A673 (cell line): ENCODE results near the gene CHRM2. TPM values are rescaled to one million over a fixed set of nuclear protein-coding genes. Genes with fewer than 3 reads are reported as not detected.

Experiments used
- BruUV-seq: library from RNA; stranded (reverse); fragments of 400-500 nt; replicated peaks from 2 replicates; lab custom pipeline; 2021; lab: Mats Ljungman, UMichigan
- CTCF ChIA-PET: fragments of 300-600 bp; sonication (Branson Sonifier 250); formaldehyde crosslinking; loops from one replicate; lab custom pipeline; 2022; ENCODE audit warnings: antibody characterized with exemption; lab: Charles Lee
- POLR2A ChIA-PET: fragments of 300-600 bp; sonication (Branson Sonifier 250); formaldehyde crosslinking; loops from one replicate; lab custom pipeline; 2022; ENCODE audit warnings: antibody characterized with exemption; ENCODE audit not compliant: low non-redundant PET; lab: Charles Lee
- DNase-seq: peaks from one replicate; pipeline ENCODE4 v3.0.0-alpha.2; 2015; ENCODE audit warnings: low spot score
- H3K27ac ChIP-seq: fragments of 200-600 bp; sonication (generic); 2 replicates; pipeline ENCODE4 v1.5.1; 2016; ENCODE audit warnings: mixed run types, low read depth, mild to moderate bottlenecking, mixed read lengths, antibody characterized with exemption, low read length; ENCODE audit not compliant: poor library complexity, severe bottlenecking
- H3K27me3 ChIP-seq: fragments of 200-600 bp; sonication (generic); replicated peaks from 2 replicates; pipeline ENCODE4 v1.6.1; 2017; ENCODE audit warnings: mixed run types, low read depth, mild to moderate bottlenecking, mixed read lengths, antibody characterized with exemption, low read length; ENCODE audit not compliant: insufficient read depth, poor library complexity
- H3K36me3 ChIP-seq: fragments of 200-600 bp; sonication (generic); 2 replicates; pipeline ENCODE4 v1.6.1; 2016; ENCODE audit warnings: mixed run types, mild to moderate bottlenecking, mixed read lengths, antibody characterized with exemption, low read length; ENCODE audit not compliant: insufficient read depth, poor library complexity, severe bottlenecking
- H3K4me1 ChIP-seq: fragments of 200-600 bp; sonication (generic); 2 replicates; pipeline ENCODE4 v1.6.1; 2017; ENCODE audit warnings: mixed run types, mild to moderate bottlenecking, mixed read lengths, antibody characterized with exemption, low read length; ENCODE audit not compliant: insufficient read depth, poor library complexity, severe bottlenecking
- H3K4me3 ChIP-seq: fragments of 200-600 bp; sonication (generic); 2 replicates; pipeline ENCODE4 v1.5.1; 2016; ENCODE audit warnings: low read depth, mixed run types, mild to moderate bottlenecking, mixed read lengths, low read length; ENCODE audit not compliant: poor library complexity, severe bottlenecking
- H3K9me3 ChIP-seq: fragments of 200-600 bp; sonication (generic); 2 replicates; pipeline ENCODE4 v1.6.1; 2016; ENCODE audit warnings: mixed run types, low read depth, mild to moderate bottlenecking, mixed read lengths, antibody characterized with exemption, low read length; ENCODE audit not compliant: poor library complexity, severe bottlenecking
- CTCF ChIP-seq: fragments of 300-800, 200-600 bp; sonication (generic); conservative IDR thresholded peaks from 2 replicates; pipeline ENCODE4 v1.5.1; 2017; ENCODE audit warnings: low read depth, mild to moderate bottlenecking, antibody characterized with exemption, low read length, moderate library complexity, mixed read lengths
- EZH2 ChIP-seq: fragments of 200-600 bp; sonication (generic); IDR thresholded peaks from 2 replicates; pipeline ENCODE4 v1.6.1; 2017; ENCODE audit warnings: borderline replicate concordance, low read depth, mild to moderate bottlenecking, mixed read lengths, antibody characterized with exemption, low read length; ENCODE audit not compliant: poor library complexity, severe bottlenecking
- intact Hi-C: fragments of 100-400 bp; cut with micrococcal nuclease; formaldehyde crosslinking; loops from one replicate; pipeline ENCODE4 v1.10.0; 2022; ENCODE audit not compliant: unreplicated experiment
- total RNA-seq: library from RNA; stranded (reverse); gene quantifications from 2 replicates; pipeline ENCODE4 v1.2.3, GENCODE V29; 2021

The CHRM2 gene
- total RNA-seq, 1 experiment from 2014 or later: 4.6 TPM

GRCh38 chr7:136859803-136860202 lies 8.6 kb upstream of the CHRM2 start:
- DNase-seq: no peak
- Histone ChIP-seq H3K36me3 (no peaks in the 10 kb centered on the region), H3K4me3 (no peak overlapping the region), H3K9me3 (no peaks in the 10 kb centered on the region), H3K27me3 (no peaks in the 10 kb centered on the region), H3K4me1 (no peaks in the 10 kb centered on the region), H3K27ac (no peak overlapping the region)
- intact Hi-C loops: no loop called here
- BruUV-seq: no TSS peak
- CTCF ChIA-PET: interaction anchor here (0.7 kb wide), 1 partner anchor 15 kb away, joined by 7 read pairs; no protein-coding TSS in a partner anchor
- no peak for TF ChIP-seq CTCF
- no peak for TF ChIP-seq EZH2
- POLR2A ChIA-PET: no interaction called here

- Histone ChIP-seq H3K9me3 (no peaks in the 10 kb centered on the region), H3K27me3 (peaks cover 11% of the 10 kb centered on the region), H3K4me1 (peaks cover 8% of the 10 kb centered on the region), H3K36me3 (no peaks in the 10 kb centered on the region), H3K4me3 (no peak overlapping the region), H3K27ac (no peak overlapping the region)
- ChIA-PET POLR2A (no interaction called here), CTCF (no interaction called here)
- DNase-seq: no peak
- intact Hi-C loops: no loop called here
- TF ChIP-seq CTCF (no peak), EZH2 (no peak)
- no TSS peak for BruUV-seq
These were observed 3.2 kb upstream of the CHRM2 start for GRCh38 chr7:136865236-136865635.

GRCh38 chr7:136865777-136866176 lies 2.7 kb upstream of the CHRM2 start:
- Histone ChIP-seq H3K4me1 (peaks cover 8% of the 10 kb centered on the region), H3K27ac (no peak overlapping the region), H3K36me3 (no peaks in the 10 kb centered on the region), H3K27me3 (peaks cover 17% of the 10 kb centered on the region), H3K4me3 (no peak overlapping the region), H3K9me3 (no peaks in the 10 kb centered on the region)
- TF ChIP-seq EZH2 (no peak), CTCF (no peak)
- no peak for DNase-seq
- no TSS peak for BruUV-seq
- intact Hi-C loops: no loop called here
- ChIA-PET CTCF (no interaction called here), POLR2A (no interaction called here)
